Fibroblast of gingiva (primary cell): Measurements from ENCODE around the gene TSACC.
"Not testable (repeated sequence)": the region's sequence is repeated elsewhere in the genome, so short reads cannot be mapped to it uniquely, and the experiment has no call there.

Experiments
- DNase-seq: peaks from one replicate; pipeline ENCODE4 v3.0.0-alpha.2; 2011; ENCODE audit warnings: low read depth

TSACC gene

DNA sequence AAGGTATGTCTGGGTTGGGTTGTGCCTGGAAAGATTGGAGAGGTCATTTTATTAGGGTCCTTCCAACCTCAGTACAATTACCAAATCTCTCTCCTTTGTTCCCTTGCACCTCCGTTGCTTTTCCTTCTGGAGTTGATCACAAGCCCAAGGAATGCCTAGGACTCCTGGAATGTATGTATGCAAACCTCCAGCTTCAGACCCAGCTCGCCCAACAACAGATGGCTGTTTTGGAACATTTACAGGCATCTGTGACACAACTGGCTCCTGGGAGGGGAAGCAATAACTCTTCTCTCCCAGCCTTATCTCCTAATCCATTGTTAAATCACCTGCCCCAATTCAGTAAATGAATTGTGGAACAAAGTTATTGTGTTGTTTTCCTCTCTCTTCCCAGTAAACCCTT is 8.3 kb downstream of the TSACC start:
- peak; percentile 81 for DNase-seq

DNA sequence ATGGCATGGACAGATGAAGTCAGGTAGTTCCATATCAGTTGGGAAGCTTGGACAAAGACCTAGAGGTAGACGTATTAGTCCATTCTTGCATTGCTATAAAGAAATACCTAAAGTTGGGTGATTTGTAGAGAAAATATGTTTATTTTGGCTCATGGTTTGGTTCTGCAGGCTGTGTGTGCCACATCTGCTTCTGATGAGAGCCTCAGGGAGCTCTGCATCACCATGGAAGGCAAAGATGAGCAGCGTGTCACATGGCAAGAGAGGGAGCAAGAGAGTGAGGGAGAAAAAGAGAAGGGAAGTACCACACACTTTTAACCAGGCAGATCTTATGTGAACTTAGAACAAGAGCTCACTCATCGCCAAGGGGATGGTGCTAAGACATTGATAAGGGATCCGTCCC is 9.0 kb downstream of the TSACC start:
- peak; percentile 92 for DNase-seq

DNA sequence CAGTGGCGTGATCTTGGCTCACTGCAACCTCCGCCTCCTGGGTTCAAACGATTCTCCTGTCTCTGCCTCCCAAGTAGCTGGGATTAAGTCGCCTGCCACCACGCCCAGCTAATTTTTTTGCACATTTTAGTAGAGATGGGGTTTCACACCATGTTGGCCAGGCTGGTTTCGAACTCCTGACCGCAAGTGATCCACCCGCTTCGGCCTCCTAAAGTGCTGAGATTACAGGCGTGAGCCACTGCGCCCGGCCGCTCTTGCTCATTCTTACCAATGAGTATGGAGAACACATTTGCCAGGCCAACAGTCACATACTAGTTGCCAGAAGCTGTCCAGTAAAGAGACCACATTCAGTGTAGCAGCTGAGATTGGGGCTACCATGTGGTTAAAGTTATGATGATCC is 14.2 kb downstream of the TSACC start:
- not testable (repeated sequence) for DNase-seq

DNA sequence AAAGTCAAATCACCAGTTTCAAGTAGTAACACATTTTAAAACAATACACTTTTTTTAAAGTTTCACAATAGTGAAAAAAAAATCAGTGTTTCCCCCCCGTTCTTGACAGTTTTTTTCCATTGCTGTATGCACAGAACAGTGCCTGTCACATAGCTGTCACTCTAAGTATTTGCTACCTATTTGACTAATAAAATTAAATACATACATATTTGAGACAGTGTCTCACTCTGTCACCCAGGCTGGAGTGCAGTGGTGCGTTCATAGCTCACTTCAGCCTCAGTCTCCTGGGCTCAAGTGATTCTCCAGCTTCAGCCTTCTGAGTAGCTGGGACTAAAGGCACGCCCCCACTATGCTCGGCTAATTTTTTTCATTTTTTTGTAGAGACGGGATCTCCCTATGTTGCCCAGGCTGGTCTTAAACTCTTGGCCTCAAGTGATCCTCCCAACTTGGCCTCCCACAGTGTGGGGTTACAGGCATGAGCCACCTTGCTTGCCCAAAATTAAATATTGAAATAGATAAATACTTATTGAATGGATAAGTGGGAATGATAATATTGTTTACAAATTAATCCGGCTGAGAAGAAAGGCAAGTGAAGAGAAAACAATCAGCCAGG is 18.0 kb downstream of the TSACC start:
- DNase-seq: no peak

DNA sequence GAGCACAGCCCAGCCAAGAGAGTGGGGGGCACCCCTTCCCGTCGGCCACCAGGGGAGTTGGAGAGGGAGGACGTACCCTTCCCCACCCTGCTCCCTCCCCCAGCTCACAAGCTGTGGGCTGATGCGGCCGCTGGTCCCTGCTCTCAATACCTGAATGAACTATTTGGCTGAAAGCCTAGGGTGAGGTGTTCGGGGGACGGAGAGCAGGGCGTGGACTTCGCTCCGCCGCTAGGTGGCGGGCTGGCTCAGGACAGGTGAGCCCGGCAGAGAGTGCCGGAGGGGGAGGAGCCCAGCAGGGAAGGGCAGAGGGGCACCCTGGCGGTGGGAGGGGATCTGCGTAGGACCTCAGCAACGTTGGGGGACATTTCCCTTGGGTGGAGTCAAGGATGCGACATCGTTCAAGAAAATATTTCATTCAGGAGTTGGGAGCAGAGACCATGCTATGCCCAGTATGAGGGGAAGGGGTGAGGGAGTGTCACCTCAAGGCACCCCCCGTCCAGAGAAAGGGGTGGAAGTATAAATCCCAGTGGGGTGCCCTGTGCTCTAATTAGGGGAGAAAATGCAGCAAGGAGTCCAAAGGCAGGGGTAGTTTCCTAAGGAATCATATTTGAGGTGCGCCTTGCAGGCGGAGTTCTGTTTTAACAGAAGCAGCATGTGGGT is 18.7 kb downstream of the TSACC start:
- peak; percentile 7 for DNase-seq

DNA sequence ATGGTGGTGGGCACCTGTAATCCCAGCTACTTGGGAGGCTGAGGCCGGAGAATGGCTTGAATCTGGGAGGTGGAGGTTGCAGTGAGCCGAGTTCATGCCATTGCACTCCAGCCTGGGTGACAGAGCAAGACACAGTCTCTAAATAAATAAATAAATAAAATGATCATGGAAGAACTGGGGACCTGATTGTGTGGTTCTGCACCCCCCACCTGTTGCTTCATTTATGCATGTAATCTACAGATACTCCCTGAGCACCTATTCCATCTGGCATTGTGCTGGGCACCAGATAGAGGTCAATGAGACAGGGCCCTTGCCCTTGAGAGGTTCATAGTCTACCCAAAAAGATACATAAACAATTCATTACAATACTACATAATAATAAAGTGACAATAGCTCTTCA is 19.7 kb downstream of the TSACC start:
- DNase-seq: no peak

DNA sequence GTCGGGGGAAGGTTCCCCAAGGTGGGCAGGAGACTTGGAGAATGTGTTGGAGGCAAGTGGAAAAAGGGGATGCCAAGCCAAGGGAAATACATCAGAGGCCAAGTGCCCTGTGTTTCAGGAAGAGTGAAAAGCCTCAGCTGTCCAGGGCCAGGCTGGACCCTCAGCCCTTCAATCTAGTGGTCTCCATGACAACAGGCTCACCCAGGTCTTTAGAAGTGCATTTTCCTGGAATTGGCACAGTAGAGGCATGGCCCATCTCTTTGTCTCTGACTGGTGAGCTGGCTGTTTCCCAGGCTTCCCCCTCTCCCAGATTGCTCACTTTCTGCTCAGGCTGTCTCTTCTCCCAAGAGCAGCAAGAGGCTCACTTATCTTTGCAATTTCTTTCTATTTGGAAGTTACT is 20.3 kb downstream of the TSACC start:
- DNase-seq: no peak

DNA sequence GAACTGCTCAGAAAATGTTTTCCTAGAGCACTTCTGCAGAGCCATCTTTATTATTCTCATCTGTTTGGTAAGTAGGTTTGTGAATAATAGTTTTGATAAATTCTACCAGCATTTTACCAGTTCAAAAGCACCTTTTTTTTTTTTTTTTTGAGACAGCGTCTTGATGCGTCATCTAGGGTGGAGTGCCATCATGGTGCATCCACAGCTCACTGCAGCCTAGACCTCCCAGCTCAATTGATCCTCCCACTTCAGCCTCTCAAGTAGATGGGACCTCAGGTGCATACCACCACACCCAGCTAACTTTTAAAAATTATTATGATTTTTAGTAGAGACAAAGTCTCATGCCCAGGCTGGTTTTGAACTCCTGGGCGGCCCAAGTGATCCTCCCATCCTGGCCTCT is 20.9 kb downstream of the TSACC start:
- no peak for DNase-seq

DNA sequence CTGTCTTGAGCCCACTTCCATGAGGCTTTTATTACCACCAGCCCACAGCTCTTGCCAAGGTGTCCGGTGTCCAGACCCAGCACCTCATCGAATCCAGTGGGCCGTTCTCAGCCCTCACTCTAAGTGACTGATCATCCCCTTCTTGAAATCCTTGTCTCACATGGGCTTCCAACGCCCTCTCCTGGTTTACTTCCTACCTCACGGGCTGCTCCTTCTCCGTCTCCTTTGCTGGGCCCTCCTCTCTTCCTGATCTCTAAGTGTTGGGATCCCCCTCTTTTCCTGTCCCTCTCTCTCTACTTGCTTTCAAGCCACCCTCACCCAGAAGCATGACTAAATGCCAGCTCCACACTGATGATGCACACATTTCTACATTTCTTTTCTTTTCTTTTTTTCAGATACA is 21.6 kb downstream of the TSACC start:
- DNase-seq: peak; percentile 56

DNA sequence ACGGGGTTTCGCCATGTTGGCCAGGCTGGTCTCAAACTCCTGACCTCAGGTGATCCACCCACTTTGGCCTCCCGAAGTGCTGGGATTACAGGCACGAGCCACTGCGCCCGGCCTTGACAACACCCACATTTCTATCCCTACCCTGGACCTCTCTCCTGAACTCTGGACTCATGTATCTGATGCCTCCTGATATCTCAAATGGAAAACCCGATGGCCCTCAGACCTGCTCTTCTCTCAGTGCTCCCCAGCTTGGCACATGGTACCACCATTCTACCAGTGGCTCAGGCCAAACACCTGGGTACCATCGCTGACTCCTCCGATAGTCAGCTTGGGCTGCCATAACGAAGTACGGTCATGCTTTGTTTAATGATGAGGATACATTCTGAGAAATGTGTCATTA is 22.2 kb downstream of the TSACC start:
- no peak for DNase-seq

DNA sequence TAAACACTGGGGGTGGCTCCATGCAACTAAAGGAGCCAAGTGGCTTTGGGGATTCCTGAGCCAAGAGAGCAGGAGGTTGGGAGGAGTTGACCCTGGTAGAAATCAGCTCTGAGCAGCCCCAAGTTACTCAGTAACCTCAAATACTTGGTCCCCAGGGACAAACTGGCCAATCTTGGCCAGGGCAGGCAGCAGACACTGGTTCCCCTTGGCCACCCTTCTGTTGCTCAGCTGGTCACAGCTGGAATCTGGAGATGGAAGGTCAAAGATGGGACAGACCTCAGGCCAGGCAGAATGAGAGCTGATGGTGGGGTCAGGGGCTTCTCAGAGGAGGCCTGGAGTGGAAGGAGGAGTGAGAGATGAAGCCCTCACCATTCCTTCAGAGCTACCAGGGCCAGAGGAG is 27.4 kb downstream of the TSACC start:
- DNase-seq: no peak

DNA sequence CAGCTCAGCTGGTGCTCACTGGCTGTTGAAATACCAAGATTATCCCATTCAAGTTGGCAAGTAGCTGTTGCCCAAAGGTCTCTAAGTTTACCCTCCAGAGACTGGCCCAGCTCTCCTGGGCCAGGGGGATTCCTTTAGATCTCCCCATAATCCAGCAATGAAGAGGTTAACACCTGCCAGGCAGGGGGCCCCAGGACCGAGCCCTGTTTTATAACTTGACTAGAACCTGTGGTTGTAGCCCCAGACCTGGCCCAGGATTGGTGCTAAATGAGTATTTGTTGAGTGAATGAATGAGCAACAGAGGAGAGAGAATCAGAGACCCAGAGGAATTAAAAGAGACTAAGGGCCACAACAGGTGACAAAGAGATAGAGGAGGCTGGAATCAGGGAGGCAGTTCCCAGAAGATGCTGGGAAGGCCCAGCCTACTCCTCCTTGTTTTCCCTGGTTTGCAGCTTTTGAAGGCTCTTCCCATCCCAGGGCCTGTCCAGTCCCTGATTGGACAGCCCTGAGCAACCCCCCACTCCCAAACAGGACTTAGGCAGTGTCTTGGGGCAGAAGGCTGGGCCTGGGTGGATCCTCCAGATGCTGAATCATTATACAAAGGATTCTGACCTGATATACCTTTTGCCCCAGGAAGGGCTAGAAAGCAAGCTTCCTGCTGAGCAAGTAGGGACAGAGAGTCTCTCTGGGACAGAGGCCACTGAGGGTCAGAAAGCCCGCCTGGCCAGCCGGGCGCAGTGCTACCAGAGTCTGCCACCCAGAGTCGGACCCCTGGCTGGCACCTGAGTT is 28.2 kb downstream of the TSACC start:
- no peak for DNase-seq

DNA sequence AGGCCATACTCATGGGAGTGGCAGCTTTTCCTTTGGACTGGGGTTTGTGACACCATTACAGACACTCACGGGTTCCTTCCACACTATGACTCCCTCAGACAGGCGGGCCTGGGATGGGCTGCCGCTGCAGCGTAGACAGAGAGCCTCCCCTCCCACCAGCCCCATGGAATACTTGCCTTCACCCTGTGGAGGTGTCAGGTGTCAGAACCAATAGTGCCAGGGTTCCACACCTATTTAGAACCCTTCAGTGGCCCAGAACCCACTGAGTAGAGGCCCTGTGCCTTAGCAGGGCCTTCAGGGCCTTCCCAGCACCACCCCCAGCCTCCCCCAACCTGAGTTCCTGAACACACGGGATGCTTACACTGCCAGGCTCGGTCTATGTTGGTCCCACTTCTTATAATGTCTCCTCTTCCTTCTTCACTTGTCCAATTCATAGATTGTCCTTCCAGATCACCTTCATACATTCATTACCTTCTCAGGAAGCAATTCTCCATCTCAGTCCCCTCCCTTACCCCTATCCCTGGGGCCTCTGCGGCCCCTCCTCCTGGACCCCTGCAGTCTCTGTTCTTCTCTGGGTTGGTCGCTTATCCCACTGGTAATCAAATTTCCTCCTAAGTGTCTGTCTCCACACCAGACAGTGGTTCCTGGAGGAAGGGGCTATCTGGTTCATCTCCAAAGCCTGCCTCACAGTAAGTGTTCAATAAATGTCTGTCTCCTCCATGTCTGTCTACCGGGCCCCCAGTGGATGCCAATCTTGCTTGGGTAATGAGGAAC is 29.2 kb downstream of the TSACC start:
- no peak for DNase-seq

DNA sequence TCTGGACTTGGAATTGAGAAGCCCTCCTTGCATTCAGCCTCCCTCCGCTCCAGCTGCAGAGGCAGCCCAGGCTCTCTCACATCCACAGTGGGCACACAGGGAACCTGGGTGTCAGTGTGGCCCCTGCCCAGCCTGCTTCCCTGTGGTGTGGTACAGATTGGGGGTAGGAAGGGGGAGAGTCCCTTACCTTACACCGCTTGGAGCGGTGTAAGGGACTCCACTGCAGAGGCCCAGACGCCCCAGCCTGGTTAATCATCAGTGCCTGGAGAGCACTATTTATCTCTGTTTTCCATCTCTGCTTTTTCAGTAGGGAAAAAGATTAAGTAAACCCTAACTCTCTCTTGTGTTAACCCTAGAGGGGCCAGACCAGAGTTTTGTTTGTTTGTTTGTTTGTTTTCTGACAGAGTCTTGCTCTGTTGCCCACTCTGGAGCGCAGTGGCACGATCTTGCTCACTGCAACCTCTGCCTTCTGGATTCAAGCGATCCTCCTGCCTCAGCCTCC is 29.9 kb downstream of the TSACC start:
- no peak for DNase-seq

DNA sequence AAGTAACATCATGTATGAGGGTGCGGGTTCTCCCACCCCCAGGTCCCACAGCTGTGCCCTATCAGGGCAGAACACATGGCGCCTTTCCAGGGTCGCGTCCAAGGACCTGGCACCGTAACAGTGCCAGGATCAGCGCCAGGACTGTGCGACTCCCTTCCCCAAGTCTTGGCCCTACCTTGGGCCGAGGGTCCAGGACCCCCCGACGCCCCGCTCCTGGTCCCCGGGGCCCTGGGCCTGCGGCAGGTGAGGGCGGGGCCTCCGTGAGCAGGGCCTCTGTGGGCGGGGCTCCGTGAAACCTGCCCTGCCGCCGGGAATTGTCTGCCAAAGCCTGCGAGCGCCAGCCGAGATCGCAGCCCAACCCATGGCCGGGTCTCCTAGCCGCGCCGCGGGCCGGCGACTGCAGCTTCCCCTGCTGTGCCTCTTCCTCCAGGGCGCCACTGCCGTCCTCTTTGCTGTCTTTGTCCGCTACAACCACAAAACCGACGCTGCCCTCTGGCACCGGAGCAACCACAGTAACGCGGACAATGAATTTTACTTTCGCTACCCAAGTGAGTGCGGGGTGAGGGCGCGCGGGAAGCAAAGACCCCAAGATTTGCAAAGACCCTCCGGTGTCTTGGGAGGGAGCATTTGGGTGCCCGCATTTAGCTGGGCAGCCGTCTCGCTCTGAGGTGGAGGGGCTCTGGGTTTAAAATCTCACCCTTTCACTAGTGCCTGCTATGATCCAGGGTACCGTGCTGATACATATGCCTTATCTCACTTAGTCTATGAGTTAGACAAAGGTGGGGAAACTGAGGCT is 30.8 kb downstream of the TSACC start, which contains the start of gene RHBG:
Gene RHBG, plus strand, starts transcription at position 323 of the 796 bp plus-strand sequence. Its CDS starts 39 bp downstream, at position 362.
- DNase-seq: no peak

DNA sequence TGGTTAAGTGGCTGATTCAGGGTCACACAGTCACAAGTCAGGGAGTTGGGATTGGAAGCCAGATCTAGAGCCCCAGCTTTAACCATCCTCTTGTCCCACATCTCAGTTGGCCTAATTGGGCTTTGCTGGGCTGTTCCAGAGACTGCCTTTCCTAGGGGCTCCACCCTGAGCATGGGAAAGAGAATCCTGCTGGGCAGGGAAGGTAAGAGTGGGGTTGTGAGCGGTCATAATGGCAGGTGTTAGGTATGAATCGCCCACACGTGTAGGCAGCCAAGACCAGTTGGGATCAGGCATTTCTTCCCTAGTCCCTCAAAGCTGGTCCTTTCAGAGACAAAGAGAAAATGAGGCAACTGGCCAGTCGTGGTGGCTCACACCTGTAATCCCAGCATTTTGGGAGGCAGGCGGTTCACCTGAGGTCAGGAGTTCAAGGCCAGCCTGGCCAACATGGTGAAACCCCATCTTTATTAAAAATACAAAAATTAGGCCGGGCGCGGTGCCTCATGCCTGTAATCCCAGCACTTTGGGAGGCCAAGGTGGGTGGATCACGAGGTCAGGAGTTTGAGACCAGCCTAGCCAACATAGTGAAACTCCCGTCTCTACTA is 31.5 kb downstream of the TSACC start:
- not testable (repeated sequence) for DNase-seq

DNA sequence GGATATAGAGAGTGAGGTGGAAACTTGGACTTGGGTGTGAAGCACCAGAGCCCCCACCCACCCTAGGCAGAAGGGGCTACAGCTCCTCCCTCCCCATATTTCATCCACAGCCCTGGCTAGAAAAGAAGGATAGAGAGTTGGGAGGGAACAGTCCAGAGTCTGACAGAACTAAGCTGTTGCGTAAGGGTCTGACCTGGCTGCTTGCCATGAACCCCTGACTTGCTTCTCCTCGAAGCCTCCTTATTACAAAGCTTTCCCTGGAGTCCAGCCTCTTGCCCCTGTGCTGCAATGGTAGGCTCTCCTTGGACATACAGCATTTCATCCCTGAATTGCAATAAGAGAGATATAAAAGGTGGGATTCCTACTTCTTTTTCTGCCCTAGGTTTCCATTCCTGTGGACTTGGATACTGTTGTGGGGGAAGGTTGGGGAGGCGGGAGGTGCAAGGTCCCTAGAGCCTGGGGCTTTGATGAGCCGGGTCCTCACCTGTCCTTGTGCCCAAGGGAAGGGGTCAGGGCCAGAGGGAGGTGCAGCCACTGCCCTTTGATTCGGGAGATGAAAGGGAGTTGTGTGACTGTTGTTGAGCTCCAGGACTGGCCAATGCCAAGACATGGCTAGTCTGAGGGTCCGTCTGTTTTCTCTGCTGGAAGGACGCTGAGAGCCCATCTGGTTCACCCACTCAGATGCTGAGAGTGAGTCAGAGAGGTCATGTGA is 33.4 kb downstream of the TSACC start:
- DNase-seq: peak; percentile 27

DNA sequence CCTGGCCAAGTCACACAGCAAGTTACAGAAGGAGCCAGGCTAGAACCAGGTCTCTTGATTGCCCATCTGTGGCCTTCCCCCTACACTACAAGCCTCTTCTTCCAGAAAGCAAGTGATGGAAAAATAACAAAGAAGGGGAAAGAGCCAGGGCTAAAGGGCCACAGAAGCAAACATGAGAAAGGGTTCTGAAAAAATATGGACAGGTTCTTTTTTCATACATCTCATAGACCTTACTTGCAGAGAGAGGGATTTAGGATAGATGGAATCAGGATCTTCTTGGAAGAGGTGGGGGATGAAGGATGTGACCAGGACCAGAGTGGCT is 33.9 kb downstream of the TSACC start:
- no peak for DNase-seq

DNA sequence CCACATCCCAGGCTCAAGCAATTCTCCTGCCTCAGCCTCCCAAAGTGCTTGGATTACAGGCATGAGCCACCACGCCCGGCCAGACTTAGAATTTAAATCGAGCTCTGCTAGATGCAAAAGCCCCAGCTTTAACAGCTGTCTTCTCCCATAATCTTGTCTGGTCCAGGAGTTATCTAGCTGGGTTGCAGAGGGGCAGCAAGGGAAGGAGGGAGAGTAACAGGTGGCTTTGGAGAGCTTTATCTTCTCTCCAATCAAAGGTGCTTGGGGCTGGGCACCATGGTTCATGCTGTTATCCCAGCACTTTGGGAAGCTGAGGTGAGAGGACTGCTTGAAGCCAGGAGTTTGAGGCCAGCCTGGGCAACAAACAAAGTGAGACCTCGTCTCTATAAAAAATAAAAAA is 34.5 kb downstream of the TSACC start:
- no peak for DNase-seq

DNA sequence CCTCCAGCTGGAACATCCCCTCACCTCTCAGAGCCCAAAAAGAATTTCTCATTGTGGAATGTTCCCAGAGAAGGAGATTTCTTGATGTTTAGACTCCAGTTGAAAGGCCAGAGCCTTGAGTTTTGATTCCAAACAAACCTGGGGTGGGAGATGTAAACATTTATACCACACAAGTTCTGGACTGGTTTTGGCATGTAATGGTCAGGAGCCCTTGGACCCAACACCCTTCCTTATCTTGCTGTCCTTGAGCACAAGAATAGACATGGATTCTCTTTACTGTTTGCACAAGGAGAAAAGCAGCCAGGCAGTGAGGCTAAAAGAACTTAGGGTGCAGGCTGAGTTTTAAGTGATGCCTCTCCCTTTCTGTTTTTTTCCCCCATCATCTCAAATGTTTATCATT is 35.2 kb downstream of the TSACC start:
- no peak for DNase-seq

DNA sequence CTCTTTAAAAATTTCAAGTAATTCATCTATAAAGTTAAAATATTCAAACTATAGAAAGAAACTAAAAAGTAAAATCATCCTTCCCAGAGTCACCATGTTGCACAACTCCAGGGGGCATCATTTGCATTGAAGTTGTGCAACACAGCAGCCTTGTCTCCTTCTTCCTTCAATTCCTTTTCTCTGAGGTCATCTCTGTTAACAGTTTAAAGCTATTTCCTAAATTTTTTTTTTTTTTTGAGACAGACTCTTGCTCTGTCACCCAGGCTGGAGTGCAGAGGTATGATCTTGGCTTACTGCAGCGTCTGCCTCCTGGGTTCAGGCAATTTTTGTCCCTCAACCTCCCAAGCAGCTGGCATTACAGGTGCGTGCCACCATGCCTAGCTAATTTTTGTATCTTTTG is 37.8 kb downstream of the TSACC start:
- peak; percentile 49 for DNase-seq
